GM12878 (cell line): Measurements from ENCODE around the gene DAO. TPM values are rescaled to one million over a fixed set of nuclear protein-coding genes. Genes with fewer than 3 reads are reported as not detected.
A peak's percentile ranks its signal among the peaks of the same experiment; 100 is the strongest.

Experiments
- ATAC-seq: fragments of 200-7000 bp; cut with Tn5 transposase; 3 replicates; pipeline ENCODE4 v1.9.1; 2020; ENCODE audit warnings: mild to moderate bottlenecking, moderate library complexity
- BruUV-seq: library from RNA; stranded (reverse); fragments of 400-500 nt; replicated peaks from 2 replicates; lab custom pipeline; 2021; lab: Mats Ljungman, UMichigan
- CTCF ChIA-PET: fragments of 300-600 bp; sonication (Branson Sonifier 250); formaldehyde crosslinking; extraction: SDS; loops from one replicate; lab custom pipeline; 2021; ENCODE audit warnings: inconsistent platforms; lab: Yijun Ruan, JAX
- POLR2A ChIA-PET: fragments of 350-600 bp; formaldehyde crosslinking; extraction: SDS; loops from one replicate; lab custom pipeline; 2021; ENCODE audit warnings: inconsistent platforms; lab: Charles Lee
- RAD21 ChIA-PET: fragments of 300-600 bp; sonication (Branson Sonifier 250); formaldehyde crosslinking; loops from one replicate; lab custom pipeline; 2023; ENCODE audit warnings: antibody characterized with exemption; ENCODE audit not compliant: unreplicated experiment; lab: Charles Lee
- SMC1A ChIA-PET: fragments of 300-600 bp; sonication (Branson Sonifier 250); formaldehyde crosslinking; loops from one replicate; lab custom pipeline; 2023; ENCODE audit not compliant: unreplicated experiment, uncharacterized antibody; lab: Charles Lee
- DNase-seq: peaks from one replicate; pipeline ENCODE4 v3.0.0-alpha.2; 2011; ENCODE audit warnings: low read depth, low spot score
- FAIRE-seq: peaks from 3 replicates; lab custom pipeline; 2011; peaks lifted over from hg19 to GRCh38; lab: Jason Lieb, UNC
- H2AFZ ChIP-seq: 2 replicates; pipeline ENCODE4 v1.6.0; 2011; ENCODE audit warnings: low read depth, low read length, control low read depth; ENCODE audit not compliant: control insufficient read depth
- H3K27ac ChIP-seq: 2 replicates; pipeline ENCODE4 v1.5.1; 2011; ENCODE audit warnings: control low read depth; ENCODE audit not compliant: control insufficient read depth, insufficient read depth
- H3K27me3 ChIP-seq, 2 experiments: replicated peaks in 1 of 2; 2 replicates each; pipeline versions ENCODE4 v1.6.0 to v1.6.1; 2011; ENCODE audit warnings: low read length in 1 of 2; ENCODE audit not compliant: control insufficient read depth in 2 of 2, insufficient read depth in 2 of 2
- H3K36me3 ChIP-seq, 2 experiments: 2 replicates each; pipeline ENCODE4 v1.5.1; 2011; ENCODE audit warnings: low read length in 1 of 2; ENCODE audit not compliant: control insufficient read depth in 2 of 2, insufficient read depth in 2 of 2
- H3K4me1 ChIP-seq: 2 replicates; pipeline ENCODE4 v1.6.1; 2011; ENCODE audit warnings: mild to moderate bottlenecking, low read length, moderate library complexity, mixed read lengths; ENCODE audit not compliant: control insufficient read depth, insufficient read depth
- H3K4me2 ChIP-seq: 2 replicates; pipeline ENCODE4 v1.6.0; 2011; ENCODE audit warnings: control low read depth; ENCODE audit not compliant: control insufficient read depth, insufficient read depth
- H3K4me3 ChIP-seq: fragments of 200-600 bp; sonication (generic); 2 replicates; pipeline ENCODE4 v1.5.1; 2016
- H3K79me2 ChIP-seq: 2 replicates; pipeline ENCODE4 v1.6.0; 2011; ENCODE audit warnings: low read length; ENCODE audit not compliant: control insufficient read depth, insufficient read depth
- H3K9ac ChIP-seq: 2 replicates; pipeline ENCODE4 v1.8.0; 2011; ENCODE audit warnings: low read length, control low read depth, mixed read lengths; ENCODE audit not compliant: control insufficient read depth, insufficient read depth
- H3K9me3 ChIP-seq: replicated peaks from 3 replicates; pipeline ENCODE4 v1.5.1; 2011; ENCODE audit warnings: mild to moderate bottlenecking, low read length; ENCODE audit not compliant: control insufficient read depth, insufficient read depth
- H4K20me1 ChIP-seq: 2 replicates; pipeline ENCODE4 v1.6.0; 2011; ENCODE audit not compliant: control insufficient read depth, insufficient read depth
- ATF7 ChIP-seq: fragments of 450-650 bp; IDR thresholded peaks from 2 replicates; pipeline ENCODE4 v1.6.1; 2016; ENCODE audit warnings: low read depth, mild to moderate bottlenecking
- CEBPB ChIP-seq, 2 experiments: fragments of 150-350 bp in 1 of 2; IDR thresholded peaks; 2 replicates each; pipeline ENCODE4 v1.6.1; 2012 to 2014; ENCODE audit warnings: low read depth in 2 of 2, low read length in 2 of 2, borderline replicate concordance in 1 of 2, inconsistent platforms in 1 of 2
- CUX1 ChIP-seq: IDR thresholded peaks from 2 replicates; pipeline ENCODE4 v1.6.1; 2012; ENCODE audit warnings: improper control_type of control experiment, low read depth, low read length; ENCODE audit not compliant: insufficient replicate concordance
- E4F1 ChIP-seq: fragments of 450-650 bp; IDR thresholded peaks from 2 replicates; pipeline ENCODE4 v1.6.1; 2018; ENCODE audit warnings: borderline replicate concordance, mild to moderate bottlenecking; ENCODE audit not compliant: partially characterized antibody
- HDAC6 ChIP-seq: fragments of 200-600 bp; sonication (generic); IDR thresholded peaks from one replicate; pipeline ENCODE4 v1.8.0; 2017; ENCODE audit warnings: antibody characterized with exemption; ENCODE audit not compliant: unreplicated experiment
- NFIC ChIP-seq: IDR thresholded peaks from 2 replicates; pipeline ENCODE4 v1.6.1; 2012; ENCODE audit warnings: low read depth, mild to moderate bottlenecking, inconsistent platforms, low read length, moderate library complexity
- NKRF ChIP-seq: fragments of 450-650 bp; conservative IDR thresholded peaks from 2 replicates; pipeline ENCODE4 v1.6.1; 2017; ENCODE audit warnings: mild to moderate bottlenecking, moderate library complexity
- PAX8 ChIP-seq: fragments of 450-650 bp; IDR thresholded peaks from 2 replicates; pipeline ENCODE4 v1.6.1; 2017; ENCODE audit warnings: mild to moderate bottlenecking, moderate library complexity
- RAD21 ChIP-seq: IDR thresholded peaks from 2 replicates; pipeline ENCODE4 v1.6.1; 2011; ENCODE audit warnings: mild to moderate bottlenecking, low read depth, low read length, moderate library complexity; ENCODE audit not compliant: insufficient read depth
- ZNF274 ChIP-seq: IDR thresholded peaks from one replicate; pipeline ENCODE4 v1.8.0; 2011; ENCODE audit not compliant: insufficient read length, insufficient read depth
- ZSCAN29 ChIP-seq: fragments of 450-650 bp; IDR thresholded peaks from 2 replicates; pipeline ENCODE4 v1.6.1; 2017; ENCODE audit warnings: mild to moderate bottlenecking, moderate library complexity
- WGBS: methylation state at CpG from one replicate; pipeline ENCODE4 v1.1.6; 2016; ENCODE audit warnings: low lambda C conversion rate; ENCODE audit not compliant: insufficient replicate concordance, insufficient coverage; ENCODE audit errors: missing lambda C conversion rate; 5-methylcytosine and 5-hydroxymethylcytosine counted together
- in situ Hi-C: fragments of 300-500 bp; cut with MboI; formaldehyde crosslinking; loops from 9 replicates; pipeline ENCODE4 v1.14.3; 2018; ENCODE audit warnings: mixed read lengths
- intact Hi-C: fragments of 100-400 bp; cut with micrococcal nuclease; formaldehyde crosslinking; loops from one replicate; pipeline ENCODE4 v1.14.2; 2022; ENCODE audit not compliant: unreplicated experiment
- polyA plus RNA-seq, 11 experiments: library from polyadenylated mRNA; depleted of rRNA in 4 of 11; unstranded in 6 of 11; stranded (reverse) in 5 of 11; fragments of >200 nt; fragmentation: Nextera tagmentation in 4 of 11; fragmentation: Illumina TruSeq in 1 of 11; extraction: Ambion mirVana in 4 of 11; extraction: Trizol in 1 of 11; gene quantifications; 1 replicate in 1 of 11; 2 replicates in 10 of 11; pipeline versions ENCODE4 v1.2.1 to v1.2.3, GENCODE V29; 2011 to 2016; ENCODE audit warnings: inconsistent platforms in 2 of 11, missing spikeins in 2 of 11, low read depth in 1 of 11
- total RNA-seq, 4 experiments: library from RNA; depleted of rRNA in 3 of 4; stranded (reverse); fragments of >200 nt in 3 of 4; fragmentation: Illumina TruSeq in 1 of 4; extraction: Trizol in 1 of 4; gene quantifications; 2 replicates each; pipeline versions ENCODE4 v1.2.1 to v1.2.3, GENCODE V29; 2013 to 2021

DAO gene
- total and polyA plus RNA-seq, 10 of the 15 experiments (the other 5 are each of a cell fraction or from before 2014, with no cell fraction given), result 0.15 TPM; not detected in 9

GRCh38 chr12:108832730-108833354, 47.0 kb upstream of the DAO start:
- H3K27me3 ChIP-seq, result no peaks in the 10 kb centered on the region
- no peaks in the 10 kb centered on the region for H4K20me1 ChIP-seq
- peaks cover 34% of the 10 kb centered on the region for H3K4me1 ChIP-seq
- peak overlapping the region; percentile 78 for H3K27ac ChIP-seq
- RAD21 ChIA-PET, result interaction anchor here (0.9 to 2.1 kb wide), 6 partner anchors 11 to 29 kb away, joined by 3 to 21 read pairs (median 4); partner anchors contain the start of gene SSH1
- FAIRE-seq (no peak), DNase-seq (no peak), ATAC-seq (no peak)
- POLR2A ChIA-PET, result interaction anchor here (0.7 to 2.0 kb wide), 6 partner anchors 11 to 120 kb away, joined by 3 to 12 read pairs (median 4); partner anchors contain the start of gene SSH1
- H3K9ac ChIP-seq, result no peak overlapping the region
- peaks cover 13 to 18% of the 10 kb centered on the region in 2 experiments for H3K36me3 ChIP-seq
- BruUV-seq, result no TSS peak
- CTCF ChIA-PET, result interaction anchor here (0.6 to 1.9 kb wide), 7 partner anchors 11 to 215 kb away, joined by 3 to 11 read pairs (median 4); no protein-coding TSS in a partner anchor
- SMC1A ChIA-PET, result interaction anchor here (0.6 to 2.9 kb wide), 8 partner anchors 9 to 284 kb away, joined by 3 to 24 read pairs (median 6); no protein-coding TSS in a partner anchor
- intact Hi-C loops (no loop called here), in situ Hi-C loops (no loop called here)
- no peak overlapping the region for H3K4me3 ChIP-seq
- H3K9me3 ChIP-seq, result no peaks in the 10 kb centered on the region
- H2AFZ ChIP-seq, result no peak overlapping the region
- 97% methylated on average over 10 of the region's 10 CpGs for WGBS
- H3K4me2 ChIP-seq, result peak overlapping the region; percentile 60; the same call in 1 of the 2 replicates
- peaks cover 22% of the 10 kb centered on the region for H3K79me2 ChIP-seq
- TF ChIP-seq ZSCAN29 (no peak), ATF7 (no peak), NFIC (no peak), HDAC6 (no peak), CUX1 (no peak), ZNF274 (no peak), CEBPB (IDR thresholded peaks at IDR 0.05; ENCODE audit: borderline replicate concordance in 1 of 2, low read depth in 2 of 2, low read length in 2 of 2) (no peak), PAX8 (no peak), E4F1 (no peak), NKRF (no peak), RAD21 (no peak)
